Measurements from ENCODE around the gene E2F2. TPM values are rescaled to one million over a fixed set of nuclear protein-coding genes. Genes with fewer than 3 reads are reported as not detected.

E2F2 gene
- total RNA-seq, 1 donor from 2014 or later = 9.4 TPM

DNA sequence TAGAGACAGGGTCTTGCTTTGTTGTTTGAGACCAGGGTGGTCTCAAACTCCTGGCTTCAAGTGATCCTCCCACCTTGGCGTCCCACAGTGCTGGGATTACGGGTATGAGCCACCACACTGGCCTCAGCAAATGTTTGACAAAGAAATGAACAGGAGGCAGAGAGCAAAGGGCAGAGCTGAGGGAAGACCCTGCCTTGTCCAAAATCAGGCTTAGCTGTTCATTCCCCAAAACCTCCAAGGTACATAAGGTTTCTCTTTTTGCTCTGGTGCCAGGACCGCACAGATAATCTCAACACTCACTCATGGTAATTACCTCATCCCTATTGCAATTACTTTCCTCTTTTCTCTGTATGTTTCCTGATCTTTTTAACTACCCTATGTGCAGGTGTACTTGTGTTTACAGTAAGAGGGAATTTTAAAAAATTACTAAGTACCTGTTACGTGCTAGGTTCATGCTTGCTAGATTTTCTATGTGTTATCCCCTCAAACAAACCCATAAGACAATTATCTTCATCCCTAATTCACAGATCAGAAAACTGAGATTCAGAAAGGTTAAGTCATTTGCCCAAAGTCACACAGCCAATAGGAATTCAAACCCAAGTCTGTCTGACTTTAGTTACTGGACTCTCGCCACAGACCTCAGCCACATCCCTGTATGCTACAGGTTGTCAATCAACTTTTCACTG is 58.5 kb downstream of the E2F2 start:
- no peaks in the 10 kb centered on the region for H3K27me3 Mint-ChIP-seq
- peak overlapping the region; percentile 34 for H3K27ac Mint-ChIP-seq
- H3K9me3 Mint-ChIP-seq = no peaks in the 10 kb centered on the region
- peaks cover 5% of the 10 kb centered on the region for H3K36me3 Mint-ChIP-seq
- no peak for DNase-seq (ENCODE audit: extremely low spot score, unreplicated experiment)
- TF ChIP-seq, protein P1, sequence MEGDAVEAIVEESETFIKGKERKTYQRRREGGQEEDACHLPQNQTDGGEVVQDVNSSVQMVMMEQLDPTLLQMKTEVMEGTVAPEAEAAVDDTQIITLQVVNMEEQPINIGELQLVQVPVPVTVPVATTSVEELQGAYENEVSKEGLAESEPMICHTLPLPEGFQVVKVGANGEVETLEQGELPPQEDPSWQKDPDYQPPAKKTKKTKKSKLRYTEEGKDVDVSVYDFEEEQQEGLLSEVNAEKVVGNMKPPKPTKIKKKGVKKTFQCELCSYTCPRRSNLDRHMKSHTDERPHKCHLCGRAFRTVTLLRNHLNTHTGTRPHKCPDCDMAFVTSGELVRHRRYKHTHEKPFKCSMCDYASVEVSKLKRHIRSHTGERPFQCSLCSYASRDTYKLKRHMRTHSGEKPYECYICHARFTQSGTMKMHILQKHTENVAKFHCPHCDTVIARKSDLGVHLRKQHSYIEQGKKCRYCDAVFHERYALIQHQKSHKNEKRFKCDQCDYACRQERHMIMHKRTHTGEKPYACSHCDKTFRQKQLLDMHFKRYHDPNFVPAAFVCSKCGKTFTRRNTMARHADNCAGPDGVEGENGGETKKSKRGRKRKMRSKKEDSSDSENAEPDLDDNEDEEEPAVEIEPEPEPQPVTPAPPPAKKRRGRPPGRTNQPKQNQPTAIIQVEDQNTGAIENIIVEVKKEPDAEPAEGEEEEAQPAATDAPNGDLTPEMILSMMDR (conservative IDR thresholded peaks at IDR 0.05) = no peak
- peaks cover 23% of the 10 kb centered on the region for H3K4me1 Mint-ChIP-seq (ENCODE audit: unreplicated experiment)
- H3K4me3 Mint-ChIP-seq = no peak overlapping the region

DNA sequence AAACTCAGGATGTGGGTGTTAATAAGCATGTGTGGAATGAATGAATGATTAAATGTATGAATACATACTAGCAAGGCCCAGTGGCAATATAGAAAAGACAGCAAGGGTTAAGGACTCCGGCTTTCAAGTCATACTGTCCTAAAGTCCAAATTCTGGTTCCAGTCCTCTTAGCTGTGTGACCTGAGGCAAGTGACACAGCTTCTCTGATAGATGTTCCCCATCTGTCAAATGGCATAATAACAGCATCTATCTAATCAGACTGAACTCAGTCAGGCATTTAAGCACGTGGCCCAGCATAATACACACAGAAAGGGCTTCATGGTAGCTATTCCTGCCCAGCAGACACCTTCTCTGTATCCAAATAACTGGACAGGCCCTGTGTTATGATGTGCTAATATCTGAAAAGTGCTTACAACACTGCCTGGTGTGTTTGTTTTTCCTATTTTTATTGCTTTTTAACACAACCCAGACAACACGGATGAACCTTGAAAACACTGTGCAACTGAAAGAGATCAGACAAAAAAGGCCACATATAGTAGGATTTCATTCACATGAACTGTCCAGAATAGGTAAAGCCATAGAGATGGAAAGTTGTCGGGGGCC is 59.5 kb downstream of the E2F2 start:
- Mint-ChIP-seq H3K27me3 (no peaks in the 10 kb centered on the region), H3K4me1 (ENCODE audit: unreplicated experiment) (peaks cover 23% of the 10 kb centered on the region)

DNA sequence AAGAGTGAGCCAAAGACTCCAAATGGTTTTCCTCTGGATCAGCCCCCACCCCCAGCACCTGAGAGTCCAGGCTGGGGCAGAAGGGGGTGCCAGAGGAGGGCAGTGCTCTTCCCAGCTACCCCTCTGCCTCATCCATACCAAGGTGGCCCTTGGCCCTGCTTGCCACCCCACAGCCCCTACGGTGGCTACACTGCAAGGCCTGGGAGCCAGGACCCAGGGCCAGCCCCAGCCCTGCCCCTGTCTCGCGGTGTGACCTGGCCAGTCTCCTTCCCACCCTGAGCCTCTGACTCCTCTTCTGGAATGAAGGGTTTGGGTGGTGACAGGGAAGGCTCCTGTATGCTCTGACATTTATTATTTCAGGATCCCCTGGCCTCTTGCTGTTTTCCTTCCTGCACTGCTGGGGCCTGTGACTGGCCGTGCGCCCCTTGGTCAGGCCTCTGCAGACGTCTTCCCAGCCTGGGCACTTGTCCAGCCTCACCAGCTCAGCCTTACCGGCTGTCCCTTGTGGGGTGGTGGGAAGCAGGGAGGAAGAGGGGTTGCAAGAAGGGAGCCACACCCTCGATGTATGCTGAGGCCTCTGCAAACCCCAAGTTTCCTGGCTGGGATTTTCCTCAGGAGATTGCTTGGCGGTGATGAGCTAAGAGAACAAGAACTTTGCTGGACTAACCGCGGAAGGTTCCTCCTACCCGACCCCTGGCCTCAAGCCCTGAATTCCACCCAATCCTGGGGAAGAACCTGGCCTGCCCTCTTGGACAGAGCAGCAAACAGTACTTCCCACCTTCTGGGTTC is 60.6 kb downstream of the E2F2 start:
- no peak for DNase-seq (ENCODE audit: extremely low spot score, unreplicated experiment)
- H3K4me3 Mint-ChIP-seq = no peak overlapping the region
- H3K27ac Mint-ChIP-seq = no peak overlapping the region
- H3K36me3 Mint-ChIP-seq = peaks cover 7% of the 10 kb centered on the region
- H3K27me3 Mint-ChIP-seq = no peaks in the 10 kb centered on the region
- H3K9me3 Mint-ChIP-seq = no peaks in the 10 kb centered on the region
- TF ChIP-seq, protein P1 (conservative IDR thresholded peaks at IDR 0.05) = no peak
- H3K4me1 Mint-ChIP-seq (ENCODE audit: unreplicated experiment) = peaks cover 27% of the 10 kb centered on the region

More for the DNA sequence above, 59.5 kb downstream of the E2F2 start:
- Mint-ChIP-seq H3K27ac (peak overlapping the region; percentile 34), H3K36me3 (peaks cover 7% of the 10 kb centered on the region), H3K4me3 (no peak overlapping the region), H3K9me3 (no peaks in the 10 kb centered on the region)
- TF ChIP-seq, protein P1 (conservative IDR thresholded peaks at IDR 0.05) = no peak
- DNase-seq (ENCODE audit: extremely low spot score, unreplicated experiment) = no peak

DNA sequence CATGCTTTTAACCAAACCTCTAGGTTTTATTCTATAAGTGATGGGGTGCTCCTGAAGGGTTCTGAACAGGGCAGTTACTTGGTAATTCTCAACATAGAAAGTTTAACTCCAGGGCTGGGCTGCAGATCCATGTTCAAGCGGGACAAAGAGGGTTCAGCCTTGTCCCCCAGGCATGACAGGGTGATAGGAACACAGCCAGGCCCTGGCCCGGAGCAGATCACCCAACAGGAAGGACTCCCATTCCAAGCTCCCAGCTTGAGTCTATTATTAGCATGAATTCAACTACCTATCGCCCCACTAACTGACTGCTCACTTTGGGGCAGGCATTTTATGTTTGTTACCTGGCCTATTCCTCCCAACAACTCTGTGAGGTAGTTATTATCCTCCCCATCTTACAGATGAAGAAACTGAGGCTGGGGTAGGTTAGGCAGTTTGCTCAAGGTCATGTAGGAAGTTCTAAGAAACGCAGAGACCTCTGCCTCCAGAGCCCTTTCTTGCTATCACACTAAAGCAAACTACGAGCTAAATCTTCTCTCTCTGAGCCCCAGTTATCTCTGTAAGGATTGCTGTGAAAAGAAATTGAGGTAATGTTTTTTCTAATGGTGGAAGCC is 61.6 kb downstream of the E2F2 start:
- Mint-ChIP-seq H3K4me3 (no peak overlapping the region), H3K27ac (no peak overlapping the region)
- TF ChIP-seq, protein P1 (conservative IDR thresholded peaks at IDR 0.05) = no peak

DNA sequence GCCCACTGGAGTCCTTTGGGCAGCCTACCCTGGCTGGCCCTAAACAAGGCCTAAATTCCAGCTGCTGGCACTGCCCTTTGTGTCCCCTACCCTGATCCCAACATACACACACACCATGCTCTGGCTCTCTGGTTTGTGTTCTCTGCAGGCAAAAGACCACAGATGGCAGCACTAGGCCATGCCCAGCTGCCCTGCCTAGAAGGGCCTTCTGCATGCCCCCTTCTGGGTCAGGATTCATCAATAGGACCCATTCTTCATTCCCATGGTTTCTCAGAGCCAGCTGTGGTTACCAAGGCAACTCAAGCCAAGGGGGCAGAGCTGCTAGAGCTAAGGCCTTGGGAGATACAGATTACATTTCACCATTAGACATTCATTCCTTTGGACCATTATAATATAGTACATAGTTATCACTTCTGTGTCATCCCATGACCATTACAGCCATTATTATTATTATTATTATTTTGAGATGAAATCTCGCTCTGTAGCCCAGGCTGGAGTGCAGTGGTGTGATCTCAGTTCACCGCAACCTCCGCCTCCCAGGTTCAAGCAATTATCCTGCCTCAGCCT is 64.5 kb downstream of the E2F2 start:
- no peaks in the 10 kb centered on the region for H3K27me3 Mint-ChIP-seq
- H3K4me1 Mint-ChIP-seq (ENCODE audit: unreplicated experiment) = peaks cover 9% of the 10 kb centered on the region
- peaks cover 8% of the 10 kb centered on the region for H3K36me3 Mint-ChIP-seq
- TF ChIP-seq, protein P1 (conservative IDR thresholded peaks at IDR 0.05) = no peak
- H3K4me3 Mint-ChIP-seq = no peak overlapping the region
- no peak overlapping the region for H3K27ac Mint-ChIP-seq
- no peak for DNase-seq (ENCODE audit: extremely low spot score, unreplicated experiment)
- no peaks in the 10 kb centered on the region for H3K9me3 Mint-ChIP-seq

More for the DNA sequence above, 61.6 kb downstream of the E2F2 start:
- no peaks in the 10 kb centered on the region for H3K9me3 Mint-ChIP-seq
- H3K36me3 Mint-ChIP-seq = peaks cover 7% of the 10 kb centered on the region
- peaks cover 27% of the 10 kb centered on the region for H3K4me1 Mint-ChIP-seq (ENCODE audit: unreplicated experiment)
- DNase-seq (ENCODE audit: extremely low spot score, unreplicated experiment) = no peak
- H3K27me3 Mint-ChIP-seq = no peaks in the 10 kb centered on the region
